Fibroblast of lung (primary cell): ENCODE results near the gene EMC10. TPM values are rescaled to one million over a fixed set of nuclear protein-coding genes. Genes with fewer than 3 reads are reported as not detected.

Source experiments
- DNase-seq, 2 donors: peaks; one replicate each; pipeline versions ENCODE4 v3.0.0 to v3.0.0-alpha.2; 2010; ENCODE audit warnings: low read depth in 2 of 2
- H2AFZ ChIP-seq: 2 replicates; pipeline ENCODE4 v1.5.1; 2012; ENCODE audit warnings: low read length, control low read depth, inconsistent platforms
- H3K27ac ChIP-seq: 2 replicates; pipeline ENCODE4 v1.5.1; 2011; ENCODE audit warnings: low read length, control low read depth; ENCODE audit not compliant: insufficient read depth
- H3K27me3 ChIP-seq: 2 replicates; pipeline ENCODE4 v1.5.1; 2011; ENCODE audit warnings: mild to moderate bottlenecking, low read length; ENCODE audit not compliant: control insufficient read depth, insufficient read depth
- H3K36me3 ChIP-seq: 2 replicates; pipeline ENCODE4 v1.5.1; 2011; ENCODE audit warnings: low read length; ENCODE audit not compliant: control insufficient read depth, insufficient read depth
- H3K4me1 ChIP-seq: 2 replicates; pipeline ENCODE4 v1.5.1; 2011; ENCODE audit warnings: low read length; ENCODE audit not compliant: control insufficient read depth, insufficient read depth; ENCODE audit errors: extremely low read depth
- H3K4me2 ChIP-seq: 2 replicates; pipeline ENCODE4 v1.5.1; 2011; ENCODE audit warnings: low read length, control low read depth; ENCODE audit not compliant: insufficient read depth; ENCODE audit errors: extremely low read depth
- H3K4me3 ChIP-seq, 4 experiments: fragments of 200-600 bp in 1 of 4; sonication (generic) in 1 of 4; replicated peaks in 1 of 4; 2 replicates each; pipeline ENCODE4 v1.5.1; 2011 to 2016; ENCODE audit warnings: low read length in 4 of 4, low read depth in 3 of 4, mild to moderate bottlenecking in 3 of 4, control low read depth in 2 of 4, inconsistent platforms in 1 of 4, mixed read lengths in 1 of 4; ENCODE audit not compliant: insufficient read depth in 1 of 4; ENCODE audit errors: control extremely low read depth in 1 of 4
- H3K79me2 ChIP-seq: 2 replicates; pipeline ENCODE4 v1.5.1; 2012; ENCODE audit warnings: mild to moderate bottlenecking, low read length, inconsistent platforms; ENCODE audit not compliant: control insufficient read depth, insufficient read depth
- H3K9ac ChIP-seq: 2 replicates; pipeline ENCODE4 v1.5.1; 2011; ENCODE audit warnings: mild to moderate bottlenecking, low read length, control low read depth; ENCODE audit not compliant: insufficient read depth
- H3K9me3 ChIP-seq: 2 replicates; pipeline ENCODE4 v1.5.1; 2012; ENCODE audit warnings: low read depth, low read length; ENCODE audit not compliant: control insufficient read depth, insufficient read depth
- H4K20me1 ChIP-seq: 2 replicates; pipeline ENCODE4 v1.5.1; 2011; ENCODE audit warnings: low read length; ENCODE audit not compliant: control insufficient read depth, insufficient read depth; ENCODE audit errors: extremely low read depth
- CTCF ChIP-seq, 2 donors: IDR thresholded peaks in 1 of 2; conservative IDR thresholded peaks in 1 of 2; 1 replicate in 1 of 2; 2 replicates in 1 of 2; pipeline ENCODE4 v1.5.1; 2011 to 2012; ENCODE audit warnings: low read length in 2 of 2, control low read depth in 1 of 2, inconsistent platforms in 1 of 2, low read depth in 1 of 2, mild to moderate bottlenecking in 1 of 2
- EZH2 ChIP-seq: IDR thresholded peaks from 2 replicates; pipeline ENCODE4 v1.5.1; 2012; ENCODE audit warnings: low read length, control low read depth, mild to moderate bottlenecking; ENCODE audit errors: missing control alignments
- polyA plus RNA-seq, 2 donors: library from polyadenylated mRNA; depleted of rRNA in 1 of 2; stranded (reverse) in 1 of 2; unstranded in 1 of 2; fragments of >200 nt; gene quantifications; 2 replicates each; pipeline ENCODE4 v1.2.1, GENCODE V29; 2011 to 2012; ENCODE audit warnings: missing spikeins in 1 of 2
- total RNA-seq: library from RNA; depleted of rRNA; stranded (reverse); fragments of >200 nt; gene quantifications from 2 replicates; pipeline ENCODE4 v1.2.1, GENCODE V29; 2014

Gene EMC10
- total and polyA plus RNA-seq, 2 donors (not counting 1 experiment from before 2014, with no cell fraction given) = 40.8 to 42.7 TPM

GRCh38 chr19:50475101-50475568 lies 1.2 kb upstream of the EMC10 start:
- TF ChIP-seq CTCF (conservative IDR thresholded peaks at IDR 0.05 in 1 of 2, IDR thresholded peaks at IDR 0.05 in 1 of 2; ENCODE audit: low read depth in 1 of 2, low read length in 2 of 2) (no peak), EZH2 (no peak)
- Histone ChIP-seq H3K9ac (no peak overlapping the region), H3K4me2 (no peak overlapping the region), H3K79me2 (peaks cover 8% of the 10 kb centered on the region), H2AFZ (no peak overlapping the region), H4K20me1 (no peaks in the 10 kb centered on the region), H3K27ac (no peak overlapping the region), H3K27me3 (no peaks in the 10 kb centered on the region), H3K9me3 (no peaks in the 10 kb centered on the region), H3K4me1 (no peaks in the 10 kb centered on the region), H3K4me3 (no peak overlapping the region), H3K36me3 (peaks cover 4% of the 10 kb centered on the region)
- no peak for DNase-seq

GRCh38 chr19:50475736-50476223 lies 527 bp upstream of the EMC10 start:
- Histone ChIP-seq H3K79me2 (peaks cover 8% of the 10 kb centered on the region), H3K9me3 (no peaks in the 10 kb centered on the region), H3K27me3 (no peaks in the 10 kb centered on the region), H3K36me3 (peaks cover 5% of the 10 kb centered on the region), H3K4me2 (no peak overlapping the region), H3K4me1 (no peaks in the 10 kb centered on the region), H3K9ac (no peak overlapping the region), H4K20me1 (no peaks in the 10 kb centered on the region), H3K27ac (no peak overlapping the region), H2AFZ (no peak overlapping the region), H3K4me3 (peak overlapping the region in 1 of 4 experiments; percentile 96)
- TF ChIP-seq EZH2 = no peak
- no peak for TF ChIP-seq CTCF (conservative IDR thresholded peaks at IDR 0.05 in 1 of 2, IDR thresholded peaks at IDR 0.05 in 1 of 2; ENCODE audit: low read depth in 1 of 2, low read length in 2 of 2)
- DNase-seq = no peak

- peak overlapping the region; percentile 89 for H3K9ac ChIP-seq
- H4K20me1 ChIP-seq = no peaks in the 10 kb centered on the region
- no peak for TF ChIP-seq EZH2
- TF ChIP-seq CTCF (conservative IDR thresholded peaks at IDR 0.05 in 1 of 2, IDR thresholded peaks at IDR 0.05 in 1 of 2; ENCODE audit: low read depth in 1 of 2, low read length in 2 of 2) = no peak
- H3K4me2 ChIP-seq = peak overlapping the region; percentile 69
- DNase-seq = no peak
- H2AFZ ChIP-seq = peak overlapping the region; percentile 96
- no peaks in the 10 kb centered on the region for H3K27me3 ChIP-seq
- H3K4me1 ChIP-seq = no peaks in the 10 kb centered on the region
- H3K36me3 ChIP-seq = peaks cover 8% of the 10 kb centered on the region
- H3K79me2 ChIP-seq = peaks cover 8% of the 10 kb centered on the region
- H3K9me3 ChIP-seq = no peaks in the 10 kb centered on the region
- peak overlapping the region; percentile 74 to 96 (median 92) for H3K4me3 ChIP-seq
- no peak overlapping the region for H3K27ac ChIP-seq
These were observed 566 bp downstream of the EMC10 start for GRCh38 chr19:50476907-50477238.
